Hippocampal formation (tissue), 2 donors: ENCODE measurements around the gene TMED6.
"Not testable (repeated sequence)": the region's sequence is repeated elsewhere in the genome, so short reads cannot be mapped to it uniquely, and the experiment has no call there.

Source experiments
- DNase-seq, 2 donors: peaks; one replicate each; lab custom pipeline; 2025; lab: John Stamatoyannopoulos, UW

TMED6 gene

DNA sequence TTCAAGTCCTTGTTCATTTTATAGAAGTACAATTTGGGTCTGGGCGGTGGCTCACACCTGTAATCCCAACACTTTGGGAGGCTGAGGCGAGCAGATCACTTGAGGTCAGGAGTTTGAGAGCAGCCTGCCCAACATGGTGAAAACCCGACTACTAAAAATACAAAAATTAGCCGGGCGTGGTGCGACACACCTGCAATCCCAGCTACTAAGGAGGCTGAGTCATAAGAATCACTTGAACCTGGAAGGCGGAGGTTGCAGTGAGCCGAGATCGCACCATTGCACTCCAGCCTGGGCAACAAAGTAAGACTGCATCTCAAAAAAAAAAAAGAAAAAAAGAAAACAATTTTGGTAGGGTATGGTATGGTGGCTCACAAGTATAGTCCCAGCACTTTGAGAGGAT lies 8.5 kb upstream of the TMED6 start:
- not testable (repeated sequence) for DNase-seq

DNA sequence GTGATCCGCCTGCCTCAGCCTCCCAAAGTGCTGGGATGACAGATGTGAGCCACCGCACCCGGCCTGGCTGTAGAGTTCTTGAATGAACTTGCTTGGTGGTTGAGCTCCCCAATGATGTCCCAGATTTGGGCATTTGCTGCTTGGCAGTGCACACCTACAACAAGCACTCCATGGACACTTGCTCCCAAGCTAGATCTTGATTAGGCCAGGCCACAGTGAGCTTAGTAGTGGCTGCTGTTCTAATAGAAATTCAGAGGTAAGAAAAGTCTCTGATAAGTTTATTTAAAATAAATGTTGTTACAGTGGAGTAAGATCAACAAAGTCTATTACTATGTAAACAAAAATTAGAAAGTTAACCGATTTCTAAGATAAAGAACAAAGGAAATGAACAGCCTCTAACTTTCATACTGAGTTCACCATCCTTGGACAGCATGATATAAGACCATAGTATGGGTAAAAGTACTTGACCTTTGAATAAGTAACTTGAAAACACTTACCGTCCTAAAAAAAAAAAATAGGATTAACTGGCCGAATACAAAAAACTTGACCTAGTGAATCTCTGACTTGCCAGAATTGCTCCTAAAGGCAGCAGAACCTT lies 951 bp downstream of the TMED6 start:
- DNase-seq: no peak

DNA sequence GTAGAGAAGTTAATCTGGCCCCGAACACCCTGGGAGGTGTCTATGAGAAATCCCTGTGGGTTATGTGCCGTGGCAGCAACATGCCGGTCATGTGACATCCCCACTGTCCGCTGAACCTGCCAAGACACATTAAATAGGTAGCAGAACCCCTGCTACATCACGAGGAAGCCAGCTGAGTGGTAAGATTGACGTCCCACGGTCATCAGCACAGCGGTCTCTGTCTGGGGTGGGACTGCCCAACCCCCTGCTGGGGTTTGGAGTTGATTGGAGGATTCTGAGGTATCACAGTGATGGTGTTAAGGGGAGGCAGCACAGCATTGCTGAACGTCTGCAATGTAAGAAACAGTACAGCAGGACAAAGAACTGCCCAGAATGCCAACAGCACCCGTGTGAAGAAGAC lies 2.0 kb downstream of the TMED6 start:
- no peak for DNase-seq

DNA sequence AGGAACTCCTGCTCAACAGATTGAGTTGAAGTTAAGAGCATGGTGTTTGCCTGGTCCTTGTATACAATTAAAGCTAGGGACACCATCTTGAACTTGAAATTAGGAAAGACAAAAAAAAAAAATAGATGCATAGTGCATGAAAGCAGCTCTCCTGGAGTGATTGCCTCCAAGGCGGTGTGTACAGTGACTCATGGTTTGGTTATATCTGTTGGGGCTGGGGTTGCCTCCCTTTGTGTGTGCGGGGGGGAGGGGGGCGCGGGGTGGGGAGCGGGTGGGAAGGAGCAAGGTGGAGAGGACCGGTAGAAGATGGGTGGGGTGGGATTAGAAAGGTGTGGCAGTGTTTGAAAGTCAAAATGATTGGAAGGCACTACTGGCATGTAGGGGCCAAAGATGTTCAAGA lies 3.4 kb downstream of the TMED6 start:
- no peak for DNase-seq

DNA sequence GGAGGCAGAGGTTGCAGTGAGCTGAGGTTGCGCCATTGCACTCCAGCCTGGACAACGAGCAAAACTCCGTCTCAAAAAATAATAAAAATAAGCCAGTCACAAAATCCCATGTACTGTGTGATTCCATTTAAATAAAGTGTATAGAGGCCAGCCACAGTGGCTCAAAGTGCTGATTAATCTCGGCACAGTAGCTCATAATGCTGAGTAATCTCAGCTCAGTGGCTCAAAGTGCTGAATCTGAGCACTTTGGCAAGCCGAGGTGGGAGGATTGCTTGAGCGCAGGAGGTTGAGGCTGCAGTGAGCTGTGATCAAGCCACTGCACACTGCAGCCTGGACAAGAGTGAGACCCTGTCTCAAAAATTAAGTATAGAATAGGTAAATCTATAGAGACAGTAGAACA lies 4.9 kb downstream of the TMED6 start:
- no peak for DNase-seq

DNA sequence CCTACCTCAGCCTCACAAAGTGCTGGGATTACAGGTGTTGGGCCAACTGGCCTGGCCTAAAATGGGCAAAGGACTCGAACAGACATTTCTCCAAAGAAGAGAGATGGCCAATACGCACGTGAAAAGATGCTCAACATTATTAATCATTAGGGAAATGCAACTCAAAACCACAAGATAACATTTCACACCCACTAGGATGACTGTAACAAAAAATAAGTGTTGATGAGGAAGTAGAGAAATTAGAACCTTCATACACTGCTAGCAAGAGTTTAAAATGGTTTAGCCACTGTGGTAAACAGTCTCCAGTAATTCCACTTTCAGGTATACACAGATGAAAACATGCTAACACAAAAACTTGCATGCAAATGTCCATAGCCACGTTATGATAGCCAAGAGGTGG lies 5.7 kb downstream of the TMED6 start:
- no peak for DNase-seq

DNA sequence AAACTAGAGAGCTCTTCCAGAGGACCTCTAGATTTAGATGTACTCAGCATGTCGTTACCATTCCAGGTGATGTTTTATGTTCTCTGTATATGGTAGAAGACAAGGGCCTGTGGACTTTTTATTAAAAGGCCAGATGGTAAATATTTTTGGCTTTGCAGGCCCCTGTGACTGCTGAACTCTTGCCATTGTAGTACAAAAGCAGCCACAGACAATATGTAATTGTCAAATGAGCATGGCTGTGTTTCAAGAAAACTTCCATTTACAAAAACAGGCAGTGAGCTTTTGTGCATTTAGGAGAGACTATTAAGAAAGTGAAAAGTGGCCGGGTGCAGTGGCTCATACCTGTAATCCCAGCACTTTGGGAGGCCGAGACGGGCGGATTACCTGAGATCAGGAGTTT lies 7.4 kb downstream of the TMED6 start:
- no peak for DNase-seq

DNA sequence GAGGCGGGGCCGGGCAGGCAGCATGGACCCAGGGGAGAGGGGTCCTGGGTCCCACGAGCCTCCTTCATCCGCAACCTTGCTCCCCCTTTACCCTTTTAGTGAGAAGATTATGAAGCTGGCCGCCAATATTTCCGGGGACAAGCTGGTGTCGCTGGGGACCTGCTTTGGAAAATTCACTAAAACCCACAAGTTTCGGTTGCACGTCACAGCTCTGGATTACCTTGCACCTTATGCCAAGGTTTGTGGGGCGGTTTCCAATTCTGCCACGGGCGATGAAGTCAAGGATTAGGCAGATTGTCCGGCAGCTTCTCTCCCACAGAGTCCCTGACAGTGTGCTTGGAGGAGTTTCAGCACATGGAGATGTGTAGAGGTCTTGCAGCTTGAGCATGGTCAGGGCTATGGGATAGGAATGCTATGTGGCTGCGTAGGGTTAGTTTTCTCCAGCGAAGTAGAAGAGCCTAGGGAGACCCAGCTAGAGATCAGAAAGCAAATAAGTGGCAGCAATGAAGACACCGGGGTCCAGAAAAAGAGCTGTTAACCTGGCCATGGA lies 11.4 kb downstream of the TMED6 start:
- no peak for DNase-seq

DNA sequence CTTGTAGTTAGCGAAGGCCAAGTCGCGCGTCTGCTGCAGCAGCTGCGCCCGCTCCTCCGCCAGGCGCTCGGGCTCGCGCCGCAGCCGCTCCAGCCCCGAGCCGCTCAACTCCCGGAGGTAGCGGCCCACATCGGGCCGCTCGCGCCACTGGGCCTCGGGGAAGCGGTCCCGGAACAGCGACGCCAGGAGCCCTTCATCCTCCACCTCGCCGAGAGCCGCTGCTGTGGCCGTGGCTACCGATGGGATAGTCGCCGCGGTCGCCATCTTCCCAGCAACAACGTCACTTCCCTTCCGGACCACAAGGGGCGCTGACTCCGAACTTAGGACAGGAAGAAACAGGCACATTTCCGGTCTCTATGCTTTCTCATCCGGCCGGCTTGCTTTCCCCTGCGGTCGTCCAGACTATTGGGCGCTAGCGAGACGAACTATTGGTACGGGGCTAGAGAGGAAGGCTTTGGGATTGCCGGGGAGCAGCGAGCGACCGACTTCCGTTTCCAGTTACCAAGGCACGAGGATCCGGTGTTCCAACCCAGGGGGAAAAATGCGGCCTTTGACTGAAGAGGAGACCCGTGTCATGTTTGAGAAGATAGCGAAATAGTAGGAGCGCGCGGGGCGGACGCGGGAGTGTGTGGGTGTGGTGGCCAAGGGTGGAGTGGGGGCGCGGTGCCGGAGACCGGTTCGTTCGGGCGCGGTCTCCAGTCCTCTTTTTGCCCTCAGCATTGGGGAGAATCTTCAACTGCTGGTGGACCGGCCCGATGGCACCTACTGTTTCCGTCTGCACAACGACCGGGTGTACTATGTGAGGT lies 12.1 kb downstream of the TMED6 start, which contains the start of the genes COG8 and NIP7:
Gene COG8 (minus strand): TSS at position 276 of the 806 bp plus-strand sequence. CDS start 12 bp downstream, at position 264.
Gene NIP7 (plus strand): TSS at position 484 of the 806 bp plus-strand sequence. CDS start 58 bp downstream, at position 542.
- peak; percentile 92 to 98 for DNase-seq

DNA sequence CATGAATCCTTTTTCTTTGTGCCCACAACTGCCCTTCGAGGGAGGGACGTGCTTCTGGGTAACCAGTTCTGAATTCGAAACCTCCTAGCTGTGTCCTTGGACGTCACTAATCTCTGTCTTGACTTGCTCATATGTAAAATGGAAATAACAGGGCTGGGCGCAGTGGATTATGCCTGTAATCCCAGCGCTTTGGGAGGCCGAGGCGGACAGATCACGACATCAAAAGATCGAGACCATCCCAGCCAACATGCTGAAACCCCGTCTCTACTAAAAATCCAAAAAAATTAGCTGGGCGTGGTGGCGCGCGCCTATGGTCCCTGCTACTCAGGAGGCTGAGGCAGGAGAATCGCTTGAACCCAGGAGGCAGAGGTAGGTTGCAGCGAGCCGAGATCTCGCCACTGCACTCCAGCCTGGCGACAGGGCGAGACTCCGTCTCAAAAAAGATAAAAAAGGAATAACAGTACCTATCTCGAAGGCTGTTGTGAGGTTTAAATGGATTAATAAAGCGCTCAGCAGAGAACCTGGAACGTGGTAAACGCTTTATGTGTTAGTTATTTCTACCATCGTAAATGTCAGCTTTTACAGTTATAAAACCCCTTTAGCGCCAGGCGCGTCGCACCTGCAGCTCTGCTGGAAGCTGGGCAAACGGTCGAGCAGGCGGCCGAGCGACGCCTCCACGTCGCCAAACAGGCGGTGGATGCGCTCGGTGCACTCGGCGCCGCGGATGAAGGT lies 12.9 kb downstream of the TMED6 start:
- DNase-seq: no peak

DNA sequence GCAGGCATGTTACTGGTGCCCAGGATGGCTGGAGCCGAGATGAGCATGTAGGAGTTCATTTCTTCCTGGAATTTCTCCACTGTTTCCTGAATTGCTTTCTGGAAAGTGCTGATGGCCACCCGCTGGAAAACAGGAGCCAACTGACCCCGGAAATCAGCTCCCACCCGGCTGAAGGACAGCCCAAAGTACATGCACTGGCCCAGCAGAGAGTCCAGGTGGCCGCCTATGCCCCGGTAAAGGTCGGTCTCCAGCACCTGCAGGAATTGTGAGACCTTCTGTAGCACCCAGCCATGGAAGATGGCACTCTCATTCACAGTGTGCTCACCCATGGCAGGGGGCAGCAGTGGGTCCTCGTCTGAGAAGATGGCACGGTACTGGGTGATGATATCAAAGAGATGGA lies 16.9 kb downstream of the TMED6 start:
- no peak for DNase-seq

DNA sequence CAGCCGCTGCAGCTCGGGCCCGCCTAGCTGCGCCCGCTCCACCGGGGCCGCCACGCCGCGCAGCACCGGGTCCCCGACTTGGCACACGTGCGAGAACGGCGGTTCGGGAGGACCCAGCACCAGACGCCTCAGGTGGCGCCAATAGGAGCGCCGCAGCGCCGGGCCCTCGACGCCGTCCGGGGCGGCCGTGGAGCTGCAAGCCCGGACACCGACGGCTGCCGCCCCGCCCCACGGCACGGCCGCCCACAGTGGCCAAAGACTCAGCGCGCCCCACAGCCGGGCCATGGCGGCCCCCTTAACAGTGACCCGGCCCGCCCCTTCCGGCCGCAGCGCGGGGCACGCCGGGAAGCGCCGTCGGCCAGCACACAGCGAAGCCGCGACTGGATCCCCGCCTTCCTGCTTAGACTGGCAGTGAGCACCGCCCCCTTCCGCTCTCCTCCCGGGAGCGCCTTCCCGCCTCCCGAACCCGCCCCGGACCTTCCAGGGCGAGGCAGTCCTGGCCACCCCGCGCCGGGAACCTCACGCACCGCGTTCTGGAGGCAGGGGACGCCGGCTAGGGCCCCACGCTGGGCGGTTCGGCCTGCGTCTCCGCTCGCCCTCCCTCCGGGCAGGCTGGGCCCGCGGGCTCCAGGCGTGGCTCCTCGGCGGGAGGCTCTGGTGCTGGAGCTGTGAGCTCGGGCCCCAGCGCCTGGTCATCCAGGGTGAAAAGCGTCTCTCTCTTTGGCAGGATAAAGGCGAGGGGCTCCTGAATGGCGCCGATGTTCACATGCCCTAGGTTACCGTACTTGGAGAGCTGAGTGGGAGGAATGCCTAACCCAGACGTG lies 21.1 kb downstream of the TMED6 start, which contains the start of gene PDF:
Gene PDF (minus strand): TSS at position 303 of the 824 bp plus-strand sequence. CDS start 18 bp downstream, at position 285.
- DNase-seq: peak; percentile 90 to 91

DNA sequence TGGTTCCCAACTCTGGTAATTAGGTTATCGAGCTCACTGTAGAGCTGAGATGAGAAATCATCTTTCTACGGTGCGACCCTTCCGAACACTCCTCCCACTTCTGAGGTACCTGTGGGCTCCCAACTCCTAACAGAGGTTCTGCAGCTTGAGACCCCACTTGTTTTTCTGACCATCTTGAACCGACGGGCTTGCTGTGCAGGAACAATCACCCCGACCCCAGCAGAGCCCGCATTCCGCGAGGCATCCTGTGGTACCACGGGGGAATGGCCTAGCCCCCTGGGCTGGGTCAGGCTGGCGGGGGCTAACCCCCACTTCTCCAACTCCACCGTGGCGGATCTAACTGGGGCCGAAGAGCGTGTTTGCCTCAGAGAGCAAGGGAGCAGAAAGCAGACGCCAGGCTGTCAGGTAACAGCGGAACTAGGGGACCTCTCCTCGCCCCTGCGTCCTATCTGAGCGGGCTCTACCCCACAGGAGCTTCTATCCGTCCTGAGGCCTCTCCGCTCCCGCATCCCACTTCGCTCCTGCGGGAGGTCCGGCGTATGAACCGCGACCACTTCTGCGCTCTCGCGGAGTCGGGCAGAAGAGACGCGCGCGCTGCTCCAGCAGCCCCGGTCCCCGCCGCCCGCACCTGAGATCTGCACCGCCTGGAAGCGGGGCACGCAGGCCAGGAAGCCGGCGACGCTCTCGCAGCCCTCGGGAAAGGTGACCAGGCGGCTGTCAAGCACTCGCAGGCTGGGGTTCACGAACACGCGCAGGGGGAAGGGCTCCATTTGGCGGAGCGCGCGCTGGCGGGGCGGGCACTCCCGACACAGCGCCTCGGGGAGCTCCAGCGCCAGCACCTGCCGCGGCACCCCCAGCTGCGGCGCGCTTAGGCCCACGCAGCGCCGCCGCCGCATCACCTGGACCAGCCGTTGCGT lies 22.0 kb downstream of the TMED6 start:
- no peak for DNase-seq

DNA sequence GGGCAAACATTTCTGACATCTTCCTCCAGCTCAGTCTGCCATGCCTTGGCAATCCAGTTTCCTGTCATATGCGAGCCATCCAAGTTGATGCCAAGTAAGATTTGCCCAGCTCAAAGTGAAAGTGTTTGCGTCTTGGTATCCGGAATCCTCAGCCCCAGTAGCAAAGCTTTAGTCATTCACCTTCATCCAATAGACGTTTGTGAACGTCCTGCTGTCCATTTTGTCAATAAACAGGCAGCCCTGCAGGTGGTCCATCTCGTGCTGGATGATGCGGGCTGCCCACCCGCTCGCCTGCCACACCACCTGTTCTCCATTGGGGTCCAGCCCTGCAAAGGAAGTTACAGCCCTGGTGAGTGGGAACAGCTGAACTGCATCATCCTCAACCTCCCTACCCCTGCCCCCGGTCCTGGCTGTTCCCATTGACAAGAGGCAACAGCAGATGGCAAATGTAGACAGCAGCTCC lies 22.7 kb downstream of the TMED6 start:
- DNase-seq: no peak

DNA sequence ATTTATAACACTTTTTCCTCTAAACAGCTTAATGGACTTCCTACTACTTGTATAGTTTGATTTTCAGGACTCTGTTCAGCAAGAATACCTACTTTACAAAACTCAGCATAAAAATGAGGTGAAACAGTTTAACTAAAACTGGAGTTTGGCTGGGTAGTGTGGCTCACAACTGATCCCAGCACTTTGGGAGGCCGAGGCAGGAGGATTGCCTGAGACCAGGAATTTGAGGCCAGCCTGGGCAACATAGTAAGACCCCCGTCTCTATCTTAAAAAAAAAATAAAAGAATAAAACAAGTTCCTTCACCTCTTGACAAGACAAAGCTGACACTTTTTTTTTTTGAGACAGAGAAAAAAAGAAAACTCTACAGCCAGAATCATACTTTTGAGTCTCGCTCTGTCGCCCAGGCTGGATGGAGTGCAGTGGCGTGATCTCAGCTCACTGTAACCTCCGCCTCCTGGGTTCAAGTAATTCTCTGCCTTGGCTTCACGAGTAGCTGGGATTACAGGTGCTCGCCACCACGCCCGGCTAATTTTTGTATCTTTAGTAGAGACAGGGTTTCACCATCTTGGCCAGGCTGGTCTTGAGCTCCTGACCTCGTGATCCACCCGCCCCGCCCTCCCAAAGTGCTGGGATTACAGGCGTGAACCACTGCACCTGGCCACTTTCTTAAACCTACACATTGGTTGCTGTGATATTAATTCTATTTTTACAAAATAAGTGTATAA lies 23.8 kb downstream of the TMED6 start:
- DNase-seq: no peak

DNA sequence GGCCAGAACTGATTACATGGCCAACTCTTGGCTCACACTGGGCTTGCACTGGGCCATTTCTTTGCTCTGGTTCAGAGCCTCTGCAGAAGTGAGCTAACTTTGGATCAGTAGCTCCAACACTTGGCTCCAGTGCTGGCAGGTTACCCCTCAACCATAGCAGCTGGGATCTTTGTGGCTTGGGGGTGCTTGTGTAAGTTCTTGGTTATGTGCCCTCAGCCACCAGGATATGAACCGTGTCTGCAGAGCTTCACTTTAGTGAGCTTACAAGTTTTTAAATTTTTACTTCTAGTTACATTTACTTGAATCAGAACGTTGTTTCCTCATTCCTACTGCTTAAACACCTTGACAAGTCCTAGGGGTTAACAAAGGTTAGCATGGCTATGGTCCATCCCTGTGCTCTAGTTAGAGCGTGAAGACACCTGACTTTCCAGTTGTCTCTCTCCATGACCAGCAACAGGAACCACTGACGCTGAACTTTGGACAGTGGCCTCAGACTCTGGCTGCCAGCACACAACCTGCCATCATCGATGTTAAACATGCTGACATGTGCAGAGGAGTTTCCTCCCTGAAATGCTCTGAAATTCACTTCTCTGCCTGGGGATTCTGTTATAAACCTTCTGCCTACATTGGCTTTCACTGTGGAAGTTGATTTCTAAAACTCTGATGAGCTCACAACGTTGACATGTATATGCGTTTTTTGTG lies 25.3 kb downstream of the TMED6 start:
- no peak for DNase-seq

DNA sequence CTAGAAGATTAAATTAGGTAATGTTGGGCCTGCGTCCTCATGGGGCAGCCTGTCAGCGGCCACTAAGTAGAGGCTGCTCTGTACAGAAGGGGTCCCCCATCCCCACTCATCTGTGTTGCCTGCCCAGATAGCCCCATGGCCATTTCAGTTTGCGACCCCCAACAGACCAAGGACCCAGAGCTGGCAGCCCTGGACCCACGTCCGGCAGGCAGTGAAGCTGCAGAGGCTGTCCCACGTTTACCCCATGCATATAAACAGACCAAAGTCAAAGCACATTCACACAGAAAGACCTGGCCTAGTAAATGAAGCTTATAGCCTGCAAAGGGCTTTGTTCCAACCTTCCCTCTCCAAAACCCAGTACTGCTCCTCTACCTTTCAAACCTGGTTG lies 25.8 kb downstream of the TMED6 start:
- no peak for DNase-seq

DNA sequence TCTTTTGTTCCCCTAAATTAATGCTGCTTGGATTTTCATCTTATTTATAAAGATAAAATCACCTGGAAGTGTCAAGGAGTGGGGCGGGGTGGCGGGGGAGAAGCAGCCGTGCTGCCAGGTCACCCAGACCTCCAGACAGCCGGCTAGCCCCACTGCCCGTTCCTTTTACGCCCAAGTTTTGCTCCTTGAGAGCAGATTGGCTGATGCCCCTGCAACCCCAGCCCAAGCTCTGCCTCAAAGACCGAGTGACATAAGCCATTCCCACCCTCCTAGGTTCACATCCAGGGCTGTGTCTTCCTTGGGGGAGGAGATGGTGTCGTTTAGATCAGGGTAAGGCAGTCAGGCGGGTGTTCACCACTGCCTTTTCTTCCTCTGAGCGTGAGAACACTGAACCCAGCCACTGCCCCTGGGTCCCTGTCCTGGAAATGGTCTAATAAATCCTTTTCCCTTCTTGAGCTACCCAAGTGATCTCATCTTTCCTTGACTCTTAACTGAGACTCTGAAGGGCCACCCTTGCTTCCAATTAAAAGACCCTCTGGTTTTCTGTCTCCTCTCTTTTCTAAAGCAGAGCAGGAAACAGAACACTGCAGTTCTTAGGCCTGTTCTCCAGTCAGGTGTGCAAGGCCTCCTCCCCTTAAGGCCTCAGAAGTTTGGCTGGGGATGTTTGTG lies 26.9 kb downstream of the TMED6 start:
- no peak for DNase-seq
